Ishikawa (cell line): ENCODE data around the gene PLEKHA7.

Source experiments
- CEBPB ChIP-seq: IDR thresholded peaks from 2 replicates; pipeline ENCODE4 v1.6.1; 2012
- CREB1 ChIP-seq: IDR thresholded peaks from 2 replicates; pipeline ENCODE4 v1.6.1; 2012; ENCODE audit warnings: low read depth
- EGR1 ChIP-seq: IDR thresholded peaks from 2 replicates; pipeline ENCODE4 v1.6.1; 2012
- EP300 ChIP-seq: IDR thresholded peaks from 2 replicates; pipeline ENCODE4 v1.6.1; 2012; ENCODE audit warnings: borderline replicate concordance
- FOXM1 ChIP-seq: IDR thresholded peaks from 2 replicates; pipeline ENCODE4 v1.6.1; 2012; ENCODE audit warnings: low read depth, borderline replicate concordance
- NFIC ChIP-seq: IDR thresholded peaks from 2 replicates; pipeline ENCODE4 v1.6.1; 2012
- RAD21 ChIP-seq: IDR thresholded peaks from 2 replicates; pipeline ENCODE4 v1.6.1; 2012; ENCODE audit warnings: low read depth
- TAF1 ChIP-seq: IDR thresholded peaks from 2 replicates; pipeline ENCODE4 v1.6.1; 2012; ENCODE audit warnings: low read depth, mild to moderate bottlenecking
- TCF12 ChIP-seq: IDR thresholded peaks from 2 replicates; pipeline ENCODE4 v1.6.1; 2012; ENCODE audit warnings: low read depth
- TEAD4 ChIP-seq: IDR thresholded peaks from 2 replicates; pipeline ENCODE4 v1.6.1; 2012
- USF1 ChIP-seq: IDR thresholded peaks from 2 replicates; pipeline ENCODE4 v1.6.1; 2012
- YY1 ChIP-seq: IDR thresholded peaks from 2 replicates; pipeline ENCODE4 v1.6.1; 2012; ENCODE audit warnings: low read depth
- ZBTB7A ChIP-seq: IDR thresholded peaks from 2 replicates; pipeline ENCODE4 v1.6.1; 2012; ENCODE audit warnings: low read depth
- TF ChIP-seq, protein P1 (sequence below): IDR thresholded peaks from 2 replicates; pipeline ENCODE4 v1.6.1; 2012
- TF ChIP-seq, protein P2 (sequence below): IDR thresholded peaks from 2 replicates; pipeline ENCODE4 v1.6.1; 2012; ENCODE audit warnings: low read depth, mild to moderate bottlenecking

PLEKHA7 gene

DNA sequence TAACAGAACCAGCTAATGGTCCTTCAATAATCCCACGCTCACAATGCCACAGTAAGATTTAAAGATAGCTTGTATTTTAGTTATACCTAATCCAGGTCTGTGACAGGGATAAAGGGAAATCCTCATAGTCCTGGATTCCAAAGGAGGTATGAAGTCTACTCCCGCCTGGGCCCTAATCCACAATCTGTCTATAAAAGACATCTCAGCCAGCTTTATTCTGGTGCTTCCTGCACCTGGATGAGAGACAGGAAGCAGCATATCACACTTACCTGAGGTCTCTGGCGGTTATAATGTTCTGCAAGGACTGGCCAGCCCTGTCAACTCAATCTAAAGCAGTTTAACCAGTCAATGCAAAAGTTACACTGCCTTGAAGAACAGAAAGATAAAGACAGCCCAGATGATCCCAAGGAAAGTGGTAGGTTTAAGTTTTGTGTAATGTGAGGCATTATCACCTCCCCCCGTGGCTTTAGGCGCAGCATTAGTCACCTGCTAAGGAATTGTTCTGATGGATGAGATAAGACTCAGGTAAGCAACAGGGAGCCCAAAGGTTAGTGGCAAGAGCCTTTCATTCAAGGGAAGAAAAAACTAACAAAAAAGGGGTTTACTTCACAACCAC is 57.6 kb downstream of the PLEKHA7 start:
- TF ChIP-seq YY1: no peak
- no peak for TF ChIP-seq CREB1
- no peak for TF ChIP-seq TEAD4
- no peak for TF ChIP-seq EGR1
- TF ChIP-seq TAF1: no peak
- TF ChIP-seq NFIC: no peak
- no peak for TF ChIP-seq USF1
- TF ChIP-seq EP300: no peak
- no peak for TF ChIP-seq FOXM1
- TF ChIP-seq RAD21: no peak
- no peak for TF ChIP-seq ZBTB7A
- no peak for TF ChIP-seq CEBPB
- TF ChIP-seq, protein P1, sequence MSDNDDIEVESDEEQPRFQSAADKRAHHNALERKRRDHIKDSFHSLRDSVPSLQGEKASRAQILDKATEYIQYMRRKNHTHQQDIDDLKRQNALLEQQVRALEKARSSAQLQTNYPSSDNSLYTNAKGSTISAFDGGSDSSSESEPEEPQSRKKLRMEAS: no peak

DNA sequence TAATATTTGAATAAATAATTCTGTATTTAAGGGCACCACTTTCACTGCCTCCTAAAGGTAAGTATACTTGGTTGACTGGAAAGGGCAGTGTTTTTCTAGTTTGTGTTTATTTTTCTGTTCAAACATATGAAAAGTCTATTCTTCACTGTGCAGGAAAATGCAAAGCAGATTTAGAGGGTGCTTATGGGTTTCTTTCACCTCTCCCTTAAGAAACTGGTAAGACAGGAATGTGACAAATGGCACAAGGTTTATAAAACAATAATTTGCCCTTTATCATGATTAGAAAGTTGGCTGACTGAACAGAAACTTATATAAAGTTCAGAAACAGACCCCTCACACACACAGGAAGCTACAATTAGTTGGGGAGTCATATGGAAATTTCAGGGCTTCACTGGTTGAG is 60.6 kb downstream of the PLEKHA7 start:
- TF ChIP-seq YY1 (no peak), NFIC (no peak), TAF1 (no peak), FOXM1 (no peak)

DNA sequence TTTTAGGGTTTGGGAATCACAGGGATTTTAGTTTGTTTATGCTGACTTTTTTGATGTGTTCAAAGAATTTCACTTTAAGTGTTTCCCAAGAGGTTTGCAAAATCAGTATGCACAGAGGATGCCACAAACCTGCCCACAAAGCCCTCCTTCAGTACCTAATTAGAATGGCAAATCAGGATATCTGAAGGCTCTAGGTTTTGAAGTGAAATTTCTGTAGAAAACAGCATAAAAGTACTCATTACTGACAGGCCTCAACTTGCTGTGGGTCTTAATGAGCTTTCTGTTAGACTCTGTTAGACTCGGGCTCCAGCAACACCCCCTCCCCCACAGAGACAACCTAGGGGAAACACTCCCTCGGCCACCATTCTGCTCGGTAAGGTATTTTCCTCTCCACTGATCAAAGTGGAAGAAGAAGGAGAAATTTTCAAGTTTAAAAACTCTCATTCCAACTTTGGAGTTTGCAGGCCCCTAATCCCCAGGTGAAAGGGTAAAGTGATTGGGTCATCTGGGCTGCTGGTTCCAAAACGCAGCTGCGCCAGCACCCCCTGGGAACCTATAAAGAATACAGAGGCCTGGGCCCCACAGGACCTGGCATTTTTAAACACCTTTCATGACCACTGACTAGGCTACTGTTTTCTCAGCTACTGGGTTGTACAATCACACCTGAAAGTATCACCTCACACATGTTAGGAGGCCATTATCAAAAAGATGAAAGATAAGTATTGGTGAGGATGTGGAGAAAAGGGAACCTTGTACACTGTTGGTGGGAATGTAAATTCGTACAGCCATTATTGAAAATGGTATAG is 67.5 kb downstream of the PLEKHA7 start:
- TF ChIP-seq ZBTB7A (no peak), NFIC (no peak), EGR1 (no peak), TAF1 (no peak), FOXM1 (no peak), EP300 (no peak)

GRCh38 chr11:16945671-16946469 is 68.3 kb downstream of the PLEKHA7 start:
- TF ChIP-seq ZBTB7A (no peak), EP300 (no peak), CEBPB (no peak), RAD21 (peak; percentile 95), TEAD4 (no peak), TAF1 (no peak), TCF12 (no peak)
- TF ChIP-seq, protein P2, sequence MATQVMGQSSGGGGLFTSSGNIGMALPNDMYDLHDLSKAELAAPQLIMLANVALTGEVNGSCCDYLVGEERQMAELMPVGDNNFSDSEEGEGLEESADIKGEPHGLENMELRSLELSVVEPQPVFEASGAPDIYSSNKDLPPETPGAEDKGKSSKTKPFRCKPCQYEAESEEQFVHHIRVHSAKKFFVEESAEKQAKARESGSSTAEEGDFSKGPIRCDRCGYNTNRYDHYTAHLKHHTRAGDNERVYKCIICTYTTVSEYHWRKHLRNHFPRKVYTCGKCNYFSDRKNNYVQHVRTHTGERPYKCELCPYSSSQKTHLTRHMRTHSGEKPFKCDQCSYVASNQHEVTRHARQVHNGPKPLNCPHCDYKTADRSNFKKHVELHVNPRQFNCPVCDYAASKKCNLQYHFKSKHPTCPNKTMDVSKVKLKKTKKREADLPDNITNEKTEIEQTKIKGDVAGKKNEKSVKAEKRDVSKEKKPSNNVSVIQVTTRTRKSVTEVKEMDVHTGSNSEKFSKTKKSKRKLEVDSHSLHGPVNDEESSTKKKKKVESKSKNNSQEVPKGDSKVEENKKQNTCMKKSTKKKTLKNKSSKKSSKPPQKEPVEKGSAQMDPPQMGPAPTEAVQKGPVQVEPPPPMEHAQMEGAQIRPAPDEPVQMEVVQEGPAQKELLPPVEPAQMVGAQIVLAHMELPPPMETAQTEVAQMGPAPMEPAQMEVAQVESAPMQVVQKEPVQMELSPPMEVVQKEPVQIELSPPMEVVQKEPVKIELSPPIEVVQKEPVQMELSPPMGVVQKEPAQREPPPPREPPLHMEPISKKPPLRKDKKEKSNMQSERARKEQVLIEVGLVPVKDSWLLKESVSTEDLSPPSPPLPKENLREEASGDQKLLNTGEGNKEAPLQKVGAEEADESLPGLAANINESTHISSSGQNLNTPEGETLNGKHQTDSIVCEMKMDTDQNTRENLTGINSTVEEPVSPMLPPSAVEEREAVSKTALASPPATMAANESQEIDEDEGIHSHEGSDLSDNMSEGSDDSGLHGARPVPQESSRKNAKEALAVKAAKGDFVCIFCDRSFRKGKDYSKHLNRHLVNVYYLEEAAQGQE: no peak

GRCh38 chr11:16942911-16943310 is 71.3 kb downstream of the PLEKHA7 start:
- TF ChIP-seq TEAD4: no peak
- TF ChIP-seq USF1: no peak
- TF ChIP-seq TCF12: no peak
- no peak for TF ChIP-seq TAF1
- TF ChIP-seq, protein P1: no peak
- no peak for TF ChIP-seq EGR1
- TF ChIP-seq, protein P2: no peak
- no peak for TF ChIP-seq CREB1
- TF ChIP-seq ZBTB7A: no peak
- TF ChIP-seq EP300: no peak
- TF ChIP-seq YY1: no peak
- no peak for TF ChIP-seq CEBPB
- no peak for TF ChIP-seq RAD21
- TF ChIP-seq NFIC: no peak
- TF ChIP-seq FOXM1: no peak
